Sigmoid colon (tissue), 4 donors: Measurements from ENCODE around the gene NSUN6.

Experiments
- CTCF ChIP-seq, 4 experiments: fragments of 450-650 bp in 3 of 4; fragments of 200-600 bp in 1 of 4; IDR thresholded peaks; one replicate each; pipeline ENCODE4 v1.5.1; 2016 to 2019; ENCODE audit warnings: antibody characterized with exemption in 4 of 4, mild to moderate bottlenecking in 3 of 4, moderate library complexity in 2 of 4
- EP300 ChIP-seq, 4 donors: sonication (generic); formaldehyde crosslinking; IDR thresholded peaks; one replicate each; pipeline ENCODE4 v1.6.1; 2017; ENCODE audit warnings: antibody characterized with exemption in 4 of 4
- POLR2A ChIP-seq, 2 donors: fragments of 450-650 bp; IDR thresholded peaks; one replicate each; pipeline ENCODE4 v1.6.1; 2016; ENCODE audit warnings: antibody characterized with exemption in 2 of 2, mild to moderate bottlenecking in 2 of 2, moderate library complexity in 2 of 2

- TF ChIP-seq POLR2A (IDR thresholded peaks at IDR 0.05) (no peak), CTCF (IDR thresholded peaks at IDR 0.05) (no peak), EP300 (IDR thresholded peaks at IDR 0.05) (no peak)
Measured at GRCh38 chr10:18659819-18660535, 8.6 kb upstream of the NSUN6 start.
